Measurements from ENCODE around the gene ZNF429. TPM values are rescaled to one million over a fixed set of nuclear protein-coding genes. Genes with fewer than 3 reads are reported as not detected.

Gene ZNF429
- total RNA-seq, 2 donors from 2014 or later = 10.5 to 15.1 TPM

DNA sequence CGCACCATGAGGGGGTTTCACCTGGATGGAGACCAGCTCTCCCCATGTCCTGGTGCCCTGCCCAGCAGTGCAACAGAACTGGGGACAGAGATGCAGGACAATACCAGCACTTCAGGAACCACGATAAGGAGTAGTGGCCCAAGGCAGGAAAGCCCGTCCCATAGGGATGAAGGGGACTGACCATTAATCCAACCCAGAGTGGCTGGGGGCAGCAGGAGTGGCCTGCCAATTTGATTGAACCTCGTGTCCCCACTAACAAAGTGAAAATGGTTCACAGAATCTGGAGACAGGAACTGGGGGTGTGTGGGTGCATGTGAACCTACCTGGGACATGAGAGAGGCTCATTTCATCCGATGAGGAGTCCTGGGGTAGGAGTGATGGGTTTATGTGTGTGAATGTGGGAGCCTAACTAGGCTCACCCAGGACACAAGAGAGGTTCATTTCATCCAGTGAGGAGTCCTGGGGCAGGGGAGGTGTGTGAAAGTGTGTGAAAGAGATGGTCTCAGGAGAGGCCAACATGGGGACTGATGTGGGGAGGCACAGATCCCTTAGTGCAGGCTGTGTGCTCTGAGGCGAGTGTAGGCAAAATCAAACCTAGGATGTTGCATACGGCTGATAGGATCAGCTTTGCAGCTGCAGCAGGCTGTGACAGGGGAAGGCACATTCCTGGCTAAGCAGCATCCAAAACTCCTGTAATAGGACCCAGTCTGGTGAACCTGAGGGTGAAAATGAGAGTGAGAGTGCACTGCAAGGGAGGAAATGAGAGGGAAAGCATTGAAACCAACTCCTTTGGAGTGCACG lies 98.2 kb downstream of the ZNF429 start:
- Histone ChIP-seq H3K9me3 (no peaks in the 10 kb centered on the region), H3K9ac (ENCODE audit: low read depth in 2 of 2, low read length in 2 of 2) (no peak overlapping the region), H3K27ac (peak overlapping the region; percentile 53), H3K4me1 (peaks cover 5% of the 10 kb centered on the region), H3K4me3 (no peak overlapping the region), H3K36me3 (no peaks in the 10 kb centered on the region), H3K27me3 (no peaks in the 10 kb centered on the region)
- no peak for DNase-seq
- intact Hi-C loops (cut with DNase I) = no loop called here
- TF ChIP-seq, protein P1, sequence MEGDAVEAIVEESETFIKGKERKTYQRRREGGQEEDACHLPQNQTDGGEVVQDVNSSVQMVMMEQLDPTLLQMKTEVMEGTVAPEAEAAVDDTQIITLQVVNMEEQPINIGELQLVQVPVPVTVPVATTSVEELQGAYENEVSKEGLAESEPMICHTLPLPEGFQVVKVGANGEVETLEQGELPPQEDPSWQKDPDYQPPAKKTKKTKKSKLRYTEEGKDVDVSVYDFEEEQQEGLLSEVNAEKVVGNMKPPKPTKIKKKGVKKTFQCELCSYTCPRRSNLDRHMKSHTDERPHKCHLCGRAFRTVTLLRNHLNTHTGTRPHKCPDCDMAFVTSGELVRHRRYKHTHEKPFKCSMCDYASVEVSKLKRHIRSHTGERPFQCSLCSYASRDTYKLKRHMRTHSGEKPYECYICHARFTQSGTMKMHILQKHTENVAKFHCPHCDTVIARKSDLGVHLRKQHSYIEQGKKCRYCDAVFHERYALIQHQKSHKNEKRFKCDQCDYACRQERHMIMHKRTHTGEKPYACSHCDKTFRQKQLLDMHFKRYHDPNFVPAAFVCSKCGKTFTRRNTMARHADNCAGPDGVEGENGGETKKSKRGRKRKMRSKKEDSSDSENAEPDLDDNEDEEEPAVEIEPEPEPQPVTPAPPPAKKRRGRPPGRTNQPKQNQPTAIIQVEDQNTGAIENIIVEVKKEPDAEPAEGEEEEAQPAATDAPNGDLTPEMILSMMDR (IDR thresholded peaks at IDR 0.05) = no peak

DNA sequence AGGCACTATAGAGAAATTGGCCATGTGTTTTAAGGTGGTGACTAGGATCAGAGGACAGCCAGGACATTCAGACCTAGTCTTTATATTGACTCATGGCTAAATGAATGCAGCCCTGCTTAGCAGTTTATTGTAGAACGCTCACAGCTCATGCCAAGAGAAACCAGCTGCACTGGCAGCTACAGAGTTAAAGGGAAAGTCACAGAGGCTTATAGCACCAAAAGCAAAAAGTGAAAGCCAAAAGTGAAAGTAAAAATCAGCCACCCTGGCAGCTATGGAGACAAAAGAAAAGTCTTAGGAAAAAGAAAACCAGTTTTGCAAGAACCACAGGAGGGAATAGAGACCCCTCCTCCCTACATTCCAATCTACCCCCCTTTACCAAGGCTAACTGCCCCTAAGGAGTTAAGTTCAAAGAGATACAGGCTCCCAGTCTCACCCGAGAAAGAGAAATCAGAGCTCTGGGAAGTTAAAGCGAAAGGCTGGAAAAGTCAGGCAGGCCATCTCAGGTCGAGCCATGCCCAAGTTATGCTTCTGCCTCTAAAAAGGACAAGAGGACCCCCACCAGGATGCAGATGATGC lies 99.0 kb downstream of the ZNF429 start:
- peak overlapping the region in 1 of 2 donors; percentile 71 for H3K9ac ChIP-seq (ENCODE audit: low read depth in 2 of 2, low read length in 2 of 2)
- TF ChIP-seq, protein P1 (IDR thresholded peaks at IDR 0.05) = no peak

More for the DNA sequence above, 99.0 kb downstream of the ZNF429 start:
- peak overlapping the region; percentile 53 for H3K27ac ChIP-seq
- no peaks in the 10 kb centered on the region for H3K9me3 ChIP-seq
- no peaks in the 10 kb centered on the region for H3K27me3 ChIP-seq
- H3K36me3 ChIP-seq = no peaks in the 10 kb centered on the region
- DNase-seq = peak; percentile 27
- intact Hi-C loops (cut with DNase I) = no loop called here
- peaks cover 5% of the 10 kb centered on the region for H3K4me1 ChIP-seq
- peak overlapping the region; percentile 36 for H3K4me3 ChIP-seq

Other genes with a start within 250 kb of the ZNF429 start
- gene ZNF708, start 176.2 kb upstream of the ZNF429 start, total RNA-seq = 1 to 10 TPM; 6.0 to 8.1 TPM
- 1 to 10 TPM; 4.5 to 8.7 TPM for gene ZNF738, start 146.6 kb upstream of the ZNF429 start, total RNA-seq
- gene ZNF493, start 108.5 kb upstream of the ZNF429 start, total RNA-seq = 10 to 100 TPM; 13.5 to 15.7 TPM

Data from colonic mucosa (tissue), 4 donors.